Right lobe of liver (tissue), 4 donors: ENCODE measurements around the gene NNT.

Source experiments
- CTCF ChIP-seq, 4 donors: fragments of 200-600 bp in 3 of 4; fragments of 450-650 bp in 1 of 4; IDR thresholded peaks; one replicate each; pipeline versions ENCODE4 v1.5.1 to v1.8.0; 2016 to 2022; ENCODE audit warnings: antibody characterized with exemption in 4 of 4, mild to moderate bottlenecking in 2 of 4
- POLR2A ChIP-seq: fragments of 450-650 bp; IDR thresholded peaks from one replicate; pipeline ENCODE4 v1.6.1; 2017; ENCODE audit warnings: antibody characterized with exemption, mild to moderate bottlenecking
- donor health status: DM: no; HTN: no; CAD: no.
- donor health status: DM: no; HTN: no; CAD: no.
- donor health status: DM: no; HTN: yes; CAD: no.

GRCh38 chr5:43588842-43589241 is 14.1 kb upstream of the NNT start:
- no peak for TF ChIP-seq POLR2A
- no peak for TF ChIP-seq CTCF (IDR thresholded peaks at IDR 0.05)
